CD4-positive, alpha-beta T cell treated with Interferon gamma for 1 hour (primary cell): ENCODE results near the gene GLT1D1.

Experiments
- DNase-seq: peaks from one replicate; pipeline ENCODE4 v3.0.0-alpha.2; 2020

Gene GLT1D1

GRCh38 chr12:128969480-128970055, 116.3 kb downstream of the GLT1D1 start:
- DNase-seq = peak; percentile 3

GRCh38 chr12:128970110-128970509, 116.8 kb downstream of the GLT1D1 start:
- DNase-seq = no peak

DNA sequence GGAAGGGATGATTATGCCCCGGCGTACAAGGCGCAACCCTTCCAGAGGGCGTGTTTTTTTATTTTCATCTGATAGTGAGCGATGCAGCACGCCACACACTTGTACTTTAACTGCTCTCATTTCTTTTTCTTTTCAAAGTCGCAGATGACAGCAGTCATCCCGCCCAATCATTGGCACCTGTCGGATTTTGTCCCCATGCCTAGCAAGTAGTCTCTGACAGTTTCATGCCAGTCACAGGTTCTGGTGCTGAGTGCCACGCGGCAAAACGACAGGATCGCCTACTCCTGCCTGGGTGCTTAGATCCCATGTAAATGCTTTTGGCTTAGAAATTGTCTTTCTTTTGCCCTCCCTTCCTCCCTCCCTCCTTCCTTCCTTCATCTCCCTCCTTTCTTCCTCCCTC, 117.7 kb downstream of the GLT1D1 start:
- DNase-seq = no peak

- DNase-seq = no peak
Observed at GRCh38 chr12:128971802-128972201, 118.5 kb downstream of the GLT1D1 start.

DNA sequence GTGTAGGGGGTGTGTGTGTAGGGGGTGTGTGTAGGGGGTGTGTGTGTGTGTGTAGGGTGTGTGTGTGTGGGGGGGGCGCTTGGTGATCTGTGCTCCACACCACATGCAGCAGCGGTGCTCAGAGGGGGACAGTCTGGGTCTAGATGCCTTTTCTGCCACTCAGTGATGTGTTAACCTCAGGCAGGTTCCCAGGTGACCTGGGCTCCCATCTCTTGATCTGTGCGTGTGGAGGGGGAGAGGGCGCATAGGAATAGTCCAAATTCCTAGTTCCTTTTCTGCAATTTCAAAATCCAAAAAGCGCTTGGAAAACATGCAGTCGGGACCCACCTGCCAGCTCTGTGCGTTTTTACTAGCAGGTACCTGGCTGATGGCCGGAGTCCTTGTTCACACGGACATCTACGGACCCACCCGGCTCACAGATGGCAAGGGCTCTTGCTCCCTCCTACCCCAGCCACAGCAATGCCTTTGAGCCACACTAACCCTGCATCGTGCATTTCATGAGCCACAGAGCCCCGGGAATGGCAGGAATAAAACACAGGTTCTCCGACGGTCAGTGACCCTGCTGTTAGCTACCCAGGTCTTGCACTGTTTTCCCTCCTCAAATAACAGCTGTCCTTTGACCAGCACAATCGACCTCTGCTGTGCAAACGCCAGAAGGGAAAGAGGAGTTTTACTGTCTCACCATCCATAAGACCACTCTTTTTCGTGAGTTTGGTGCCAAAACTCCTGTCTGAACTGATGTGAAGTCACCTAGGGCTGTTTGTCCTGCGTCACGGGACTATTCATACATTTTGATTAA, 120.8 kb downstream of the GLT1D1 start:
- no peak for DNase-seq

DNA sequence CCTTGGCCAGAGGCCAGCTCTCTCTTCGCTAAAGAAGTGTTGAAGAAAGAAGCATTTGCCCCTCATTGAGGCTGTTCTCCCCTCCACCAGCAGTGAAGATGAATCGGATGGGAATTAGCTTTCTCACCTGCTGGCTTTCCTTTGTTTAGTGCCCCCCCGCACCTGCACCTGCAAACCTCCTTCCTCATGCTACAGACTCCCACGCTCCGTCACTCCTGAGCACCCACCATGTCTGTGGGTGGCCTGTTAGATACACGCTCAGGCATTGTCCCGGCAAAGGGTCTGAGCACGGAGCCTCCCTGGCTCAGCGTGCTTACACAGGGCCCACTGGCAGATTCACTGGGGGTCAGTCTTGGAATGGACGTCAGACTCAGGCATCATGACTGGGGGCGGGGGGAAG, 121.6 kb downstream of the GLT1D1 start:
- no peak for DNase-seq

- no peak for DNase-seq
Observed at GRCh38 chr12:128976120-128976738, 123.0 kb downstream of the GLT1D1 start.

- DNase-seq = no peak
Observed at GRCh38 chr12:128977441-128977840, 124.2 kb downstream of the GLT1D1 start.

DNA sequence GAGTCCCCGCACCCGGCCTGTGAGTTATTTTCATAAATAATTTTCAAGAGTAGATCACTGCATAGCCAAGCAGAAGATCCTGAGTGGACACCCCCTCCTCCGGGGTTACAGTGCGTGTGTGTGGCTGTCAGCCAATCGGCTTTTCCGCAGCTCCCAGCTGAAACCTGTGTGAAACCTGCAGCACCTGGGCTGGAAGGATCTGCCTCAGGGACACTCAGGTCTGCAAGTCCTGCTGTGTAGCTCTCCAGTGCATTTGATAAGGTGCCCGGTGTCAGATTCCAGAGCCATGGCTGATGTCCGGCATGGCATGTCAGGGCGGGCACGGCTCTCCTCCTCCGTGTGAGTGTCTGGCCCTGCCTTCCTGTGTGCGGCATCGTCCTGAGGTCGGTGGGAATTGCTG, 124.8 kb downstream of the GLT1D1 start:
- no peak for DNase-seq

- no peak for DNase-seq
Observed at GRCh38 chr12:128980623-128981022, 127.3 kb downstream of the GLT1D1 start.

DNA sequence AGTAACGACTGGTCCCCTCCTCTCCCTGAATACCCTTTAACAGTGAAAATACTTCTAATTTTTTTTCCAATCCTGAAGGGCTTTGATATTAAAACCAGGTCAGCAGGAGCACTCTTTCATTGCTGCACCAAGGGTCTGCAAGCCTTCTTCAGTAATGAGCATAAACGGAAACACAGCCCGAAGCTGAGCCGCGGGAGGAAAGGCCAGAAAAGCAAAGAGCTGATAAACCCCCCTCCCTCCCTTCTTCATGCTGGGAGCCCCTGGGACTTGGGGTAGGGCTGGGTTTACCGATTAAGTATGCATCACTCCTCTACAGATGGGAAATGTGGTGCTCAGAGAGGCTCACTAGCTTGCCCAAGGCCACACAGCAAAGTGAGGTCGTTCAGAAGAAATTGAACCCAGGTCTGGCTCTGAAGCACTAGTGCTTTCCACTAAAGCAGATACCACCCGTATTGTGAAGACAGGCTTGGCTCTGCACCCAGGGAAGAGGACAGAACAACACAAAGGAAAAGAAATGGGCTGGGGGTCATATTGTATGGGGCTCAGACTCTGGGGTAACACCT, 128.8 kb downstream of the GLT1D1 start:
- no peak for DNase-seq

GRCh38 chr12:128982933-128983332, 129.7 kb downstream of the GLT1D1 start:
- DNase-seq = no peak

GRCh38 chr12:128983371-128983770, 130.1 kb downstream of the GLT1D1 start:
- DNase-seq = no peak

DNA sequence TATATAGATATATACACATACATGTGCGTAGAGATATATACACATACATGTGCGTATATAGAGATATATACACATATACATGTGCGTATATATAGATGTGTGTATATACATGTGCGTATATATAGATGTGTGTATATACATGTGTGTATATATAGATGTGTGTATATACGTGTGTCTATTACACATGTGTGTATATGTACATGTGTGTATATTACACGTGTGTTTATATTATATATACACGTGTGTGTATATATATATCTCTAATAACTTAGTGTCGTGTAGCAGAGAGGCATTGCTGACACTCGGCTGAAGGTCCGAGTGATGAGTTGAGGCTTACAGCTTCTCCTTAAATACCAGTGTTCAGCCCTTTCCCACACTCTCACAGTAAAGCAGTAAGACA, 133.7 kb downstream of the GLT1D1 start:
- DNase-seq = no peak

GRCh38 chr12:128989287-128989686, 136.0 kb downstream of the GLT1D1 start:
- no peak for DNase-seq

GRCh38 chr12:128991716-128992115, 138.4 kb downstream of the GLT1D1 start:
- no peak for DNase-seq

GRCh38 chr12:128992116-128992515, 138.8 kb downstream of the GLT1D1 start:
- DNase-seq = no peak

DNA sequence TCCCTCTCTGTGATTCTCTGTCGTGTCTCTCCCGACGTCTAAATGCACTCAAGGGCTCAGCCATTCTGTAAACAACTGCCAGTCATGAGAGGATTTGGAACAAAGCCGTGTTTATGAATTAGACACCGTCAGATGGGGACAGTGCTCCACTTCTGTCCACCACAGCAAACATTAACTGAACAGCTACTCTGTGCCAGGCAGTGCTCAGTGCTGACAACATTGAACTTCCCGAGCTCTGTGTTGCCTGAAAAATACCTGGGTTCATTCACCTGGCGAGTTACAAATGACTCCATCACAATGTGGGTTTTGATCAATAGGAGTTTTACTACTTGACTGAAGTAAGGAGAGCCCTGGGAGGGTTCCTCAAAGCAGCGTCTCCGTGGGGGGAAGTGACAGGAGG, 139.3 kb downstream of the GLT1D1 start:
- DNase-seq = no peak

DNA sequence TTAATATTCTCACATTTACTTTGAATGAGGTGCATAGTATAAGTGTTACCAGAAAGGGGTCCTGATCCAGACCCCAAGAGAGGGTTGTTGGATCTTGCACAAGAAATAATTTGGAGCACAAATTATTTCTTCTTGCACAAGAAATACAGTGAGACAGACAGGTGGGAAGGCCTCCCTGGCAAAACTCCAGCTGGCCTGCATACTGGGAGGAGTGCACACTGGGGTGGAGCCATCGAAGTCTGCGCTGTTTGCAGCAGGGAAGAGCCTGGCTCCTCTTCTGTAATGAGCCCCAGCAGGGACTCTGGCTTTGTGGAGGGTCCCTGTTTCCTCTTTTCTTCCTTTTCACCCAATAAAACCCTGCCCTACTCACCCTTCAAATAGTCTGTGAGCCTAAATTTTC, 141.6 kb downstream of the GLT1D1 start:
- DNase-seq = no peak

GRCh38 chr12:128995619-128996018, 142.3 kb downstream of the GLT1D1 start:
- no peak for DNase-seq

- DNase-seq = no peak
Observed at GRCh38 chr12:129001826-129002225, 148.5 kb downstream of the GLT1D1 start.

- no peak for DNase-seq
Observed at GRCh38 chr12:129002427-129002826, 149.1 kb downstream of the GLT1D1 start.

- no peak for DNase-seq
Observed at GRCh38 chr12:129005416-129005815, 152.1 kb downstream of the GLT1D1 start.

DNA sequence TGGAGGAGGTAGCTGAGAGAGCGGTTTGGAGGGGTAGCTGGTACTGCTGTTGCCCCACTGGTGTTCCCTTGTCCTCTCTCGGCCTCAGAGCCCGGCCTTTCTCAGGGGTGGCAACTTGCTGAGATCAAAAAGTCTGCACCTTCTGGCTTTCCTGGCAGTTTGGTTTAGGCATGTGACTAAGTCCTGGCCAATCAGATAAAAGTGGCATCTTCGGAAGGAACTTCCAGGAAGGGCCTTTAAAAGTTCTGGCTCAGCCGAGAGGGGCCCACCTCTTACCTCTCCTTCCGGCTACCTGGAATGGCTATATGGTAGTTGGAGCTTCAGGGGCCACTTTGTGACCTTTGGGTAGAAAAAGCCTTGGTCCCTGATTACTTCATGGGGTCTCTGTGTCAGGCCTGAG, 152.6 kb downstream of the GLT1D1 start:
- no peak for DNase-seq
